Kidney epithelial cell (primary cell): Measurements from ENCODE around the gene CABLES1. TPM values are rescaled to one million over a fixed set of nuclear protein-coding genes. Genes with fewer than 3 reads are reported as not detected.

Source experiments
- DNase-seq: peaks from one replicate; pipeline ENCODE4 v3.0.0-alpha.2; 2010; ENCODE audit warnings: low read depth
- H3K27me3 ChIP-seq: 2 replicates; pipeline ENCODE4 v1.6.0; 2011; ENCODE audit warnings: low read length; ENCODE audit not compliant: control insufficient read depth, insufficient read depth
- H3K36me3 ChIP-seq: 2 replicates; pipeline ENCODE4 v1.5.1; 2011; ENCODE audit warnings: low read length; ENCODE audit not compliant: control insufficient read depth, insufficient read depth
- H3K4me3 ChIP-seq: 2 replicates; pipeline ENCODE4 v1.5.1; 2011; ENCODE audit warnings: low read depth, mild to moderate bottlenecking, control low read depth, low read length
- CTCF ChIP-seq: IDR thresholded peaks from 2 replicates; pipeline ENCODE4 v1.5.1; 2011; ENCODE audit warnings: mild to moderate bottlenecking, moderate library complexity, low read length, control low read depth, inconsistent platforms; ENCODE audit not compliant: insufficient read depth, poor library complexity, severe bottlenecking
- total RNA-seq: library from RNA; depleted of rRNA; stranded (reverse); fragments of >200 nt; gene quantifications from 2 replicates; pipeline ENCODE4 v1.2.3, GENCODE V29; 2015

Gene CABLES1
- total RNA-seq, 1 donor from 2014 or later = 9.6 TPM

GRCh38 chr18:23306822-23307221 is 171.5 kb downstream of the CABLES1 start:
- no peak for DNase-seq
- no peak for TF ChIP-seq CTCF
- no peaks in the 10 kb centered on the region for H3K27me3 ChIP-seq
- no peaks in the 10 kb centered on the region for H3K36me3 ChIP-seq
- H3K4me3 ChIP-seq = no peak overlapping the region

- Histone ChIP-seq H3K27me3 (no peaks in the 10 kb centered on the region), H3K36me3 (no peaks in the 10 kb centered on the region), H3K4me3 (no peak overlapping the region)
- DNase-seq = no peak
- TF ChIP-seq CTCF = no peak
These were observed 172.4 kb downstream of the CABLES1 start for GRCh38 chr18:23307567-23308295.

Other genes with a start within 250 kb of the CABLES1 start
- gene RBBP8, start 202.2 kb upstream of the CABLES1 start, total RNA-seq = 44.0 and 51.4 TPM in 2 replicates